Ectodermal cell (in vitro differentiated cells): Measurements from ENCODE around the gene MSANTD1.

Source experiments
- H3K27ac ChIP-seq: 2 replicates; pipeline ENCODE4 v1.7.0; 2013; ENCODE audit warnings: mild to moderate bottlenecking, low read depth, low read length; ENCODE audit not compliant: insufficient read depth, poor library complexity, severe bottlenecking
- H3K27me3 ChIP-seq: 2 replicates; pipeline ENCODE4 v1.7.0; 2013; ENCODE audit warnings: mild to moderate bottlenecking, low read length; ENCODE audit not compliant: insufficient read depth, control insufficient read depth, poor library complexity, severe bottlenecking
- H3K36me3 ChIP-seq: one replicate; pipeline ENCODE4 v1.7.0; 2013; ENCODE audit warnings: low read length; ENCODE audit not compliant: control insufficient read depth, insufficient read depth
- H3K4me1 ChIP-seq: one replicate; pipeline ENCODE4 v1.7.0; 2013; ENCODE audit warnings: low read length; ENCODE audit not compliant: control insufficient read depth, insufficient read depth
- H3K4me3 ChIP-seq: 2 replicates; pipeline ENCODE4 v1.7.0; 2013; ENCODE audit warnings: low read depth, low read length, control low read depth; ENCODE audit not compliant: insufficient read depth
- H3K9me3 ChIP-seq: 2 replicates; pipeline ENCODE4 v1.7.0; 2013; ENCODE audit warnings: mild to moderate bottlenecking, low read length, moderate library complexity; ENCODE audit not compliant: control insufficient read depth
- WGBS, 2 experiments: methylation state at CpG; one replicate each; pipeline ENCODE4 v1.1.7; 2013; ENCODE audit warnings: missing lambda C conversion rate in 2 of 2; 5-methylcytosine and 5-hydroxymethylcytosine counted together

MSANTD1 gene

GRCh38 chr4:3225071-3225850 lies 23.7 kb upstream of the MSANTD1 start:
- Histone ChIP-seq H3K9me3 (no peaks in the 10 kb centered on the region), H3K27me3 (no peaks in the 10 kb centered on the region), H3K4me1 (no peaks in the 10 kb centered on the region), H3K4me3 (no peak overlapping the region), H3K36me3 (peaks cover 41% of the 10 kb centered on the region), H3K27ac (no peak overlapping the region)
- WGBS, 2 experiments = 96% methylated on average over 22 of the region's 22 CpGs

GRCh38 chr4:3225936-3226335 lies 23.0 kb upstream of the MSANTD1 start:
- no peaks in the 10 kb centered on the region for H3K4me1 ChIP-seq
- no peak overlapping the region for H3K27ac ChIP-seq
- no peak overlapping the region for H3K4me3 ChIP-seq
- peaks cover 48% of the 10 kb centered on the region for H3K36me3 ChIP-seq
- no peaks in the 10 kb centered on the region for H3K27me3 ChIP-seq
- H3K9me3 ChIP-seq = no peaks in the 10 kb centered on the region
- WGBS, 2 experiments = 92 to 95% methylated on average over 9 of the region's 9 CpGs

- Histone ChIP-seq H3K27ac (no peak overlapping the region), H3K9me3 (no peaks in the 10 kb centered on the region), H3K36me3 (peaks cover 53% of the 10 kb centered on the region), H3K4me3 (no peak overlapping the region), H3K27me3 (no peaks in the 10 kb centered on the region), H3K4me1 (no peaks in the 10 kb centered on the region)
- 94 to 97% methylated on average over 9 of the region's 9 CpGs for WGBS, 2 experiments
Measured at GRCh38 chr4:3226467-3226866, 22.5 kb upstream of the MSANTD1 start.

- WGBS, 2 experiments = 96 to 97% methylated on average over 6 of the region's 6 CpGs
- H3K36me3 ChIP-seq = peaks cover 55% of the 10 kb centered on the region
Measured at GRCh38 chr4:3226944-3227343, 22.0 kb upstream of the MSANTD1 start.

GRCh38 chr4:3227878-3228675 lies 20.9 kb upstream of the MSANTD1 start:
- Histone ChIP-seq H3K27me3 (no peaks in the 10 kb centered on the region), H3K27ac (no peak overlapping the region), H3K4me3 (no peak overlapping the region), H3K36me3 (peaks cover 51% of the 10 kb centered on the region), H3K9me3 (no peaks in the 10 kb centered on the region), H3K4me1 (no peaks in the 10 kb centered on the region)
- WGBS, 2 experiments = 96 to 97% methylated on average over 23 of the region's 23 CpGs

More at GRCh38 chr4:3226944-3227343, 22.0 kb upstream of the MSANTD1 start:
- no peak overlapping the region for H3K4me3 ChIP-seq
- no peak overlapping the region for H3K27ac ChIP-seq
- no peaks in the 10 kb centered on the region for H3K27me3 ChIP-seq
- H3K9me3 ChIP-seq = no peaks in the 10 kb centered on the region
- no peaks in the 10 kb centered on the region for H3K4me1 ChIP-seq

- Histone ChIP-seq H3K9me3 (no peaks in the 10 kb centered on the region), H3K4me3 (no peak overlapping the region), H3K27ac (no peak overlapping the region), H3K36me3 (peaks cover 50% of the 10 kb centered on the region), H3K27me3 (no peaks in the 10 kb centered on the region), H3K4me1 (no peaks in the 10 kb centered on the region)
- 81 to 90% methylated on average over 13 of the region's 13 CpGs for WGBS, 2 experiments
Measured at GRCh38 chr4:3228881-3229280, 20.1 kb upstream of the MSANTD1 start.

- Histone ChIP-seq H3K4me3 (no peak overlapping the region), H3K27ac (no peak overlapping the region), H3K27me3 (no peaks in the 10 kb centered on the region), H3K36me3 (peaks cover 53% of the 10 kb centered on the region), H3K4me1 (no peaks in the 10 kb centered on the region), H3K9me3 (no peaks in the 10 kb centered on the region)
- WGBS, 2 experiments = 93 to 96% methylated on average over 9 of the region's 9 CpGs
Measured at GRCh38 chr4:3229328-3229727, 19.6 kb upstream of the MSANTD1 start.

GRCh38 chr4:3229964-3230363 lies 19.0 kb upstream of the MSANTD1 start:
- H3K4me3 ChIP-seq = no peak overlapping the region
- H3K27ac ChIP-seq = no peak overlapping the region
- no peaks in the 10 kb centered on the region for H3K4me1 ChIP-seq
- H3K36me3 ChIP-seq = peaks cover 55% of the 10 kb centered on the region
- H3K27me3 ChIP-seq = no peaks in the 10 kb centered on the region
- 97% methylated on average over 17 of the region's 17 CpGs for WGBS, 2 experiments
- H3K9me3 ChIP-seq = no peaks in the 10 kb centered on the region

- Histone ChIP-seq H3K36me3 (peaks cover 60% of the 10 kb centered on the region), H3K4me3 (no peak overlapping the region), H3K27ac (no peak overlapping the region), H3K27me3 (no peaks in the 10 kb centered on the region), H3K9me3 (no peaks in the 10 kb centered on the region), H3K4me1 (no peaks in the 10 kb centered on the region)
- WGBS, 2 experiments = 95% methylated on average over 9 of the region's 9 CpGs
Measured at GRCh38 chr4:3231471-3231870, 17.5 kb upstream of the MSANTD1 start.

GRCh38 chr4:3232001-3232400 lies 17.0 kb upstream of the MSANTD1 start:
- no peak overlapping the region for H3K4me3 ChIP-seq
- WGBS, 2 experiments = 93 to 94% methylated on average over 16 of the region's 16 CpGs
- H3K9me3 ChIP-seq = no peaks in the 10 kb centered on the region
- H3K36me3 ChIP-seq = peaks cover 59% of the 10 kb centered on the region
- H3K27me3 ChIP-seq = no peaks in the 10 kb centered on the region
- H3K27ac ChIP-seq = no peak overlapping the region
- no peaks in the 10 kb centered on the region for H3K4me1 ChIP-seq
